GM23338 (cell line): ENCODE data around the gene TM4SF5.

Experiments used
- CTCF ChIP-seq, 2 experiments: fragments of 200-600 bp in 1 of 2; sonication (generic) in 1 of 2; conservative IDR thresholded peaks; 2 replicates each; pipeline versions ENCODE4 v1.5.1 to v1.6.1; 2016 to 2017; ENCODE audit warnings: antibody characterized with exemption in 2 of 2, low read depth in 2 of 2, mild to moderate bottlenecking in 2 of 2, moderate library complexity in 1 of 2
- POLR2AphosphoS5 ChIP-seq: IDR thresholded peaks from 2 replicates; pipeline ENCODE4 v1.6.1; 2016; ENCODE audit warnings: antibody characterized with exemption, low read depth
- REST ChIP-seq: IDR thresholded peaks from one replicate; pipeline ENCODE4 v1.6.1; 2018; ENCODE audit warnings: antibody characterized with exemption; ENCODE audit not compliant: unreplicated experiment

DNA sequence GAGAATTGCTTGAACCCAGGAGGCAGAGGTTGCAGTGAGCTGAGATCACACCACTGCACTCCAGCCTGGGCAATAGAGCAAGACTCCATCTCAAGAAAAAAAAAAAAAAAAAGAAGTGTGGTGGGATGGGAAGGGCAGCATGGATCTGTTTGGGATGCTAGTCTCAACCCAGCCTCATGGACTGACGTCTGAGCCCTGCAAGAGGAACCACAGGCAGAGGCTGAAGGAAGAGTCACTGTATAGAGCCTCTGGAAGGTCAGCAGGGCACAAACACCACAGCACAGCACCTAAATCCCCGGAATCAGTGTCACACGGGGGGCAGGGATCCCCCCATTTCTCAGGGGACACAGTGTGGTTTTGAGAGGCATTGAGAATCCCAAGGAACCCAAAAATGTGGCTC lies 21.1 kb upstream of the TM4SF5 start:
- TF ChIP-seq CTCF (conservative IDR thresholded peaks at IDR 0.05; ENCODE audit: low read depth in 2 of 2) (no peak), REST (no peak), POLR2AphosphoS5 (no peak)
